ENCODE data around the gene CASP2.
A peak's percentile ranks its signal among the peaks of the same experiment; 100 is the strongest.
"Not testable (repeated sequence)": the region's sequence is repeated elsewhere in the genome, so short reads cannot be mapped to it uniquely, and the experiment has no call there.

The CASP2 gene

GRCh38 chr7:143287935-143288826 is at the start of gene CASP2:
Gene CASP2 (plus strand): TSS chr7:143288351. CDS start chr7:143288456, 105 bp downstream.
- peak; percentile 74 for DNase-seq

- no peak for DNase-seq
Measured at GRCh38 chr7:143239813-143240212, 48.3 kb upstream of the CASP2 start.

GRCh38 chr7:143240291-143241168 is 47.6 kb upstream of the CASP2 start:
- DNase-seq = no peak

GRCh38 chr7:143242306-143242705 is 45.8 kb upstream of the CASP2 start:
- no peak for DNase-seq

GRCh38 chr7:143243111-143243510 is 45.0 kb upstream of the CASP2 start:
- no peak for DNase-seq

GRCh38 chr7:143243614-143244013 is 44.5 kb upstream of the CASP2 start:
- no peak for DNase-seq

GRCh38 chr7:143244321-143244720 is 43.8 kb upstream of the CASP2 start:
- no peak for DNase-seq

GRCh38 chr7:143245123-143245522 is 43.0 kb upstream of the CASP2 start:
- no peak for DNase-seq

GRCh38 chr7:143247372-143247771 is 40.8 kb upstream of the CASP2 start:
- no peak for DNase-seq

GRCh38 chr7:143248761-143249354 is 39.3 kb upstream of the CASP2 start:
- DNase-seq = no peak

- no peak for DNase-seq
Measured at GRCh38 chr7:143250199-143250598, 38.0 kb upstream of the CASP2 start.

- DNase-seq = no peak
Measured at GRCh38 chr7:143250822-143251221, 37.3 kb upstream of the CASP2 start.

GRCh38 chr7:143252006-143252405 is 36.1 kb upstream of the CASP2 start:
- no peak for DNase-seq

- DNase-seq = no peak
Measured at GRCh38 chr7:143255564-143255963, 32.6 kb upstream of the CASP2 start.

GRCh38 chr7:143256325-143256724 is 31.8 kb upstream of the CASP2 start:
- no peak for DNase-seq

GRCh38 chr7:143256932-143257331 is 31.2 kb upstream of the CASP2 start:
- no peak for DNase-seq

- no peak for DNase-seq
Measured at GRCh38 chr7:143257501-143257900, 30.6 kb upstream of the CASP2 start.

GRCh38 chr7:143258831-143259230 is 29.3 kb upstream of the CASP2 start:
- no peak for DNase-seq

- DNase-seq = no peak
Measured at GRCh38 chr7:143259765-143260164, 28.4 kb upstream of the CASP2 start.

GRCh38 chr7:143261901-143262300 is 26.2 kb upstream of the CASP2 start:
- DNase-seq = no peak

GRCh38 chr7:143263266-143264195 is 24.6 kb upstream of the CASP2 start, which contains the start of gene GSTK1:
Gene GSTK1 (plus strand): TSS chr7:143263441. CDS start chr7:143263514, 73 bp downstream.
- DNase-seq = peak; percentile 20

- DNase-seq = not testable (repeated sequence)
Measured at GRCh38 chr7:143264196-143264568, 24.0 kb upstream of the CASP2 start.
